Endothelial cell of umbilical vein (primary cell): Measurements from ENCODE around the gene PCDH15. TPM values are rescaled to one million over a fixed set of nuclear protein-coding genes. Genes with fewer than 3 reads are reported as not detected.
"Not testable (repeated sequence)": the region's sequence is repeated elsewhere in the genome, so short reads cannot be mapped to it uniquely, and the experiment has no call there.

Experiments used
- BruUV-seq: library from RNA; stranded (reverse); fragments of 400-500 nt; replicated peaks from 2 replicates; lab custom pipeline; 2021; lab: Mats Ljungman, UMichigan
- CTCF ChIA-PET: fragments of 300-600, 350-600 bp; sonication (Branson Sonifier 250); formaldehyde crosslinking; loops from one replicate; lab custom pipeline; 2021; ENCODE audit warnings: antibody characterized with exemption, inconsistent platforms; lab: Charles Lee
- POLR2A ChIA-PET: fragments of 300-600, 350-600 bp; sonication (Branson Sonifier 250); formaldehyde crosslinking; loops from one replicate; lab custom pipeline; 2021; ENCODE audit warnings: antibody characterized with exemption, inconsistent platforms; lab: Charles Lee
- DNase-seq: peaks from one replicate; pipeline ENCODE4 v3.0.0-alpha.2; 2011; ENCODE audit warnings: low read depth, low spot score
- FAIRE-seq: peaks from 2 replicates; lab custom pipeline; 2011; peaks lifted over from hg19 to GRCh38; lab: Jason Lieb, UNC
- H2AFZ ChIP-seq: 2 replicates; pipeline ENCODE4 v1.6.0; 2012; ENCODE audit warnings: low read depth, low read length, control low read depth, inconsistent platforms
- H3K27ac ChIP-seq: 2 replicates; pipeline ENCODE4 v1.5.1; 2011; ENCODE audit warnings: low read depth, mild to moderate bottlenecking, control low read depth, low read length, moderate library complexity; ENCODE audit not compliant: insufficient read depth
- H3K27me3 ChIP-seq, 2 experiments: 2 replicates each; pipeline versions ENCODE4 v1.6.0 to v1.6.1; 2011; ENCODE audit warnings: low read length in 2 of 2, mixed read lengths in 1 of 2; ENCODE audit not compliant: control insufficient read depth in 2 of 2, insufficient read depth in 2 of 2
- H3K36me3 ChIP-seq, 2 experiments: 2 replicates in 1 of 2; 3 replicates in 1 of 2; pipeline ENCODE4 v1.5.1; 2011; ENCODE audit warnings: low read length in 2 of 2, mild to moderate bottlenecking in 1 of 2, moderate library complexity in 1 of 2; ENCODE audit not compliant: control insufficient read depth in 2 of 2, insufficient read depth in 2 of 2; ENCODE audit errors: extremely low read depth in 1 of 2
- H3K4me1 ChIP-seq: 3 replicates; pipeline ENCODE4 v1.5.1; 2011; ENCODE audit warnings: mild to moderate bottlenecking, low read length; ENCODE audit not compliant: control insufficient read depth, insufficient read depth; ENCODE audit errors: extremely low read depth
- H3K4me2 ChIP-seq: 2 replicates; pipeline ENCODE4 v1.6.1; 2011; ENCODE audit warnings: low read length, control low read depth, mixed read lengths; ENCODE audit not compliant: insufficient read depth
- H3K4me3 ChIP-seq, 3 experiments: fragments of 200-600 bp in 1 of 3; sonication (generic), shearing (Covaris generic) in 1 of 3; replicated peaks in 1 of 3; 2 replicates each; pipeline ENCODE4 v1.5.1; 2011 to 2016; ENCODE audit warnings: control low read depth in 3 of 3, low read length in 3 of 3, mild to moderate bottlenecking in 2 of 3, inconsistent platforms in 1 of 3, low read depth in 1 of 3, moderate library complexity in 1 of 3; ENCODE audit not compliant: insufficient read depth in 1 of 3
- H3K79me2 ChIP-seq: 2 replicates; pipeline ENCODE4 v1.6.0; 2012; ENCODE audit warnings: low read length, inconsistent platforms; ENCODE audit not compliant: control insufficient read depth, insufficient read depth
- H3K9ac ChIP-seq: replicated peaks from 2 replicates; pipeline ENCODE3; 2011; ENCODE audit warnings: low read length, control low read depth; ENCODE audit not compliant: insufficient read depth; ENCODE audit errors: extremely low read depth
- H3K9me1 ChIP-seq: replicated peaks from 3 replicates; pipeline ENCODE4 v1.6.0; 2011; ENCODE audit warnings: mild to moderate bottlenecking, low read length; ENCODE audit not compliant: control insufficient read depth, insufficient read depth; ENCODE audit errors: extremely low read depth
- H3K9me3 ChIP-seq: replicated peaks from 2 replicates; pipeline ENCODE4 v1.5.1; 2012; ENCODE audit warnings: low read length, inconsistent platforms; ENCODE audit not compliant: control insufficient read depth, insufficient read depth
- H4K20me1 ChIP-seq: replicated peaks from 2 replicates; pipeline ENCODE3; 2011; ENCODE audit warnings: mild to moderate bottlenecking, low read length; ENCODE audit not compliant: control insufficient read depth, insufficient read depth; ENCODE audit errors: extremely low read depth
- CTCF ChIP-seq, 2 donors: IDR thresholded peaks; 1 replicate in 1 of 2; 2 replicates in 1 of 2; pipeline ENCODE4 v1.5.1; 2011; ENCODE audit warnings: low read length in 2 of 2, mild to moderate bottlenecking in 2 of 2, moderate library complexity in 2 of 2, control low read depth in 1 of 2, inconsistent platforms in 1 of 2, low read depth in 1 of 2; ENCODE audit not compliant: insufficient read depth in 1 of 2; ENCODE audit errors: extremely low read depth in 1 of 2
- EZH2 ChIP-seq: IDR thresholded peaks from 2 replicates; pipeline ENCODE4 v1.6.1; 2012; ENCODE audit warnings: borderline replicate concordance, low read depth, mild to moderate bottlenecking, moderate library complexity, low read length, inconsistent platforms; ENCODE audit not compliant: severe bottlenecking
- FOS ChIP-seq: IDR thresholded peaks from 2 replicates; pipeline ENCODE4 v1.6.1; 2011; ENCODE audit warnings: mild to moderate bottlenecking, low read length, moderate library complexity, borderline replicate concordance; ENCODE audit not compliant: insufficient read depth
- GATA2 ChIP-seq: IDR thresholded peaks from 2 replicates; pipeline ENCODE4 v1.7.0; 2011; ENCODE audit warnings: low read depth, mild to moderate bottlenecking, moderate library complexity, mixed read lengths, low read length; ENCODE audit not compliant: insufficient read length, insufficient read depth
- JUN ChIP-seq: IDR thresholded peaks from 2 replicates; pipeline ENCODE4 v1.6.1; 2011; ENCODE audit warnings: borderline replicate concordance, low read depth; ENCODE audit not compliant: insufficient read length, insufficient read depth
- MAX ChIP-seq: IDR thresholded peaks from 2 replicates; pipeline ENCODE4 v1.6.1; 2011; ENCODE audit not compliant: insufficient read depth, insufficient read length
- MYC ChIP-seq: IDR thresholded peaks from one replicate; pipeline ENCODE4 v1.6.1; 2011; ENCODE audit warnings: mild to moderate bottlenecking, low read depth, low read length
- POLR2A ChIP-seq: IDR thresholded peaks from 2 replicates; pipeline ENCODE4 v1.6.1; 2012; ENCODE audit warnings: low read depth, mild to moderate bottlenecking, control low read depth, low read length
- POLR2AphosphoS5 ChIP-seq: IDR thresholded peaks from 2 replicates; pipeline ENCODE4 v1.6.1; 2012; ENCODE audit warnings: low read depth, mild to moderate bottlenecking, control low read depth, low read length, moderate library complexity; ENCODE audit not compliant: insufficient read depth
- dilution Hi-C: fragments of 300-500 bp; cut with MboI; formaldehyde crosslinking; loops from one replicate; pipeline ENCODE4 v1.15.0; 2019; ENCODE audit warnings: low sequenced_read_pairs; ENCODE audit not compliant: extremely low pct_ligation_motif_present
- intact Hi-C: fragments of 100-400 bp; cut with micrococcal nuclease; formaldehyde crosslinking; loops from one replicate; pipeline ENCODE4 v1.10.0; 2022
- polyA plus RNA-seq, 4 experiments: library from polyadenylated mRNA; depleted of rRNA in 3 of 4; stranded (reverse) in 3 of 4; unstranded in 1 of 4; fragments of >200 nt; gene quantifications; 2 replicates each; pipeline versions ENCODE4 v1.2.1 to v1.2.3, GENCODE V29; 2011 to 2012; ENCODE audit warnings: missing spikeins in 1 of 4
- total RNA-seq: library from RNA; stranded (reverse); gene quantifications from 2 replicates; pipeline ENCODE4 v1.2.3, GENCODE V29; 2021

The PCDH15 gene
- total and polyA plus RNA-seq, 2 donors (not counting 3 experiments of a cell fraction or from before 2014, with no cell fraction given) = 0.04 TPM; not detected in 1

- H3K27ac ChIP-seq, H3K27me3 ChIP-seq, CTCF ChIA-PET, BruUV-seq, H3K4me1 ChIP-seq, H3K9ac ChIP-seq, POLR2A ChIA-PET, H3K36me3 ChIP-seq, DNase-seq, intact Hi-C loops, H4K20me1 ChIP-seq, FAIRE-seq, H3K4me2 ChIP-seq, H3K79me2 ChIP-seq, H3K9me3 ChIP-seq, dilution Hi-C loops, H3K9me1 ChIP-seq, H3K4me3 ChIP-seq, H2AFZ ChIP-seq: not testable (repeated sequence)
These were observed 406.4 kb downstream of the PCDH15 start for GRCh38 chr10:54394598-54394997.

GRCh38 chr10:54372179-54372578 lies 428.9 kb downstream of the PCDH15 start:
- Histone ChIP-seq H3K9ac (no peak overlapping the region), H3K27me3 (no peaks in the 10 kb centered on the region), H2AFZ (no peak overlapping the region), H3K9me3 (no peaks in the 10 kb centered on the region), H3K79me2 (no peaks in the 10 kb centered on the region), H3K27ac (no peak overlapping the region), H3K4me3 (no peak overlapping the region), H3K4me1 (no peaks in the 10 kb centered on the region), H3K4me2 (no peak overlapping the region), H4K20me1 (no peaks in the 10 kb centered on the region), H3K36me3 (no peaks in the 10 kb centered on the region), H3K9me1 (no peaks in the 10 kb centered on the region)
- TF ChIP-seq POLR2AphosphoS5 (no peak), EZH2 (no peak), FOS (no peak), CTCF (IDR thresholded peaks at IDR 0.05; ENCODE audit: extremely low read depth in 1 of 2, insufficient read depth in 1 of 2, low read depth in 1 of 2, low read length in 2 of 2) (no peak), JUN (no peak), MYC (no peak), GATA2 (no peak), MAX (no peak), POLR2A (no peak)
- FAIRE-seq (no peak), DNase-seq (no peak)
- intact Hi-C loops = no loop called here
- dilution Hi-C loops = no loop called here
- ChIA-PET POLR2A (no interaction called here), CTCF (no interaction called here)
- no TSS peak for BruUV-seq
